Gastrocnemius medialis (tissue), 4 donors: Measurements from ENCODE around the gene CRYM.

ENCODE experiments used
- POLR2A ChIP-seq, 2 donors: fragments of 450-650 bp; IDR thresholded peaks; one replicate each; pipeline ENCODE4 v1.6.1; 2017; ENCODE audit warnings: antibody characterized with exemption in 2 of 2, mild to moderate bottlenecking in 2 of 2, moderate library complexity in 2 of 2
- TF ChIP-seq, protein P1 (sequence below), 5 experiments: fragments of 450-650 bp in 3 of 5; fragments of 200-600 bp in 2 of 5; sonication (generic) in 2 of 5; IDR thresholded peaks in 4 of 5; conservative IDR thresholded peaks in 1 of 5; 1 replicate in 4 of 5; 2 replicates in 1 of 5; pipeline ENCODE4 v1.5.1; 2016 to 2019; ENCODE audit warnings: antibody characterized with exemption in 5 of 5, mild to moderate bottlenecking in 3 of 5, moderate library complexity in 3 of 5

DNA sequence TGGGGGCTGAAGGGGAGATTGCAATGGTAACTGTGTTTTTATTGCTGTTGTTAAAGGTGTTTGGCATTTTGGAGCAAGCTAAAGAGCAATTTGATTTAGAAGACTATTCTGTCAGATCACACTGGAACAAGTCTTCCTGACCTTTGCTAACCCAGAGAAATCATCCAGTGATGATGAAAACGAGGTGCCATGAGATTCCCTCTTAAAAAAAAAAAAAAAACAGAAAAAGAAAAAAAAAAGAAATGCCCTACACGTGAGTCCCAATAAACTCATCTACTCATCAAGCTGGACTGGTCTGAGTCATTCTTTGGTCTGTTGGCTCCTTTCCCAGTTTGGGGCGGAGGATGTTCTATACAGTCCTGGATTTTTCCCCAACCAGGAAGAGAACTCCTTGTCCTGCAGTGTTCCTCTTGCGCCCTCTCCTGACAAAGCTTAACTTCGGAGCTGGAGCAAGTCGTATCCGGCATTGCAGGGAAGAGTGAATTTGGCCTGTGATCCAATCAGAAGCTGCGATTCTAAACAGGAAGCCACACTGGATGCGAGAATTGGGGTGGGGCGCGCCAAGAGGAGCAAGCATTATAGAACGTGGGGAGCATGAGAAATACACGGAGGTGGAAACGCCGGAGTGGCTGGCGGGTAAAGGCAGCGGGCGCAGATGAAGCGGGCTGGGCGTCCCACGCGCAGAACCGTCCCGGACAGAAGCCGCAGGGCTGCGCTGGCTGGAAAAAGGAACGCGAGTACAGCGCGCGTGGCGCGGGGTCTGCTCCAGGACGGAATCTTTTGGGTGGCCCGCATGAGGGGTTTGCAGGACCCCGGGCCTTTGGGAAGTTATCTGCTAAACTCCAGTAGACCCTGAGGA is 22.4 kb upstream of the CRYM start:
- TF ChIP-seq, protein P1, sequence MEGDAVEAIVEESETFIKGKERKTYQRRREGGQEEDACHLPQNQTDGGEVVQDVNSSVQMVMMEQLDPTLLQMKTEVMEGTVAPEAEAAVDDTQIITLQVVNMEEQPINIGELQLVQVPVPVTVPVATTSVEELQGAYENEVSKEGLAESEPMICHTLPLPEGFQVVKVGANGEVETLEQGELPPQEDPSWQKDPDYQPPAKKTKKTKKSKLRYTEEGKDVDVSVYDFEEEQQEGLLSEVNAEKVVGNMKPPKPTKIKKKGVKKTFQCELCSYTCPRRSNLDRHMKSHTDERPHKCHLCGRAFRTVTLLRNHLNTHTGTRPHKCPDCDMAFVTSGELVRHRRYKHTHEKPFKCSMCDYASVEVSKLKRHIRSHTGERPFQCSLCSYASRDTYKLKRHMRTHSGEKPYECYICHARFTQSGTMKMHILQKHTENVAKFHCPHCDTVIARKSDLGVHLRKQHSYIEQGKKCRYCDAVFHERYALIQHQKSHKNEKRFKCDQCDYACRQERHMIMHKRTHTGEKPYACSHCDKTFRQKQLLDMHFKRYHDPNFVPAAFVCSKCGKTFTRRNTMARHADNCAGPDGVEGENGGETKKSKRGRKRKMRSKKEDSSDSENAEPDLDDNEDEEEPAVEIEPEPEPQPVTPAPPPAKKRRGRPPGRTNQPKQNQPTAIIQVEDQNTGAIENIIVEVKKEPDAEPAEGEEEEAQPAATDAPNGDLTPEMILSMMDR (IDR thresholded peaks at IDR 0.05 in 4 of 5, conservative IDR thresholded peaks at IDR 0.05 in 1 of 5), result peak; percentile 53 to 80 (median 72)
- TF ChIP-seq POLR2A (IDR thresholded peaks at IDR 0.05), result peak; percentile 10 to 34
